Gastrocnemius medialis (tissue), 4 donors: Measurements from ENCODE around the gene WDR18. TPM values are rescaled to one million over a fixed set of nuclear protein-coding genes. Genes with fewer than 3 reads are reported as not detected.

Experiments
- ATAC-seq, 2 donors: fragments of 150-250 bp; one replicate each; pipeline ENCODE4 v1.9.1; 2016
- DNase-seq, 2 donors: peaks; one replicate each; pipeline ENCODE4 v3.0.0-alpha.2; 2019
- H3K27ac ChIP-seq, 4 donors: fragments of 200-600 bp; sonication (generic); 1 replicate in 1 of 4; 2 replicates in 3 of 4; pipeline ENCODE4 v1.5.1; 2016 to 2018; ENCODE audit warnings: mild to moderate bottlenecking in 2 of 4, moderate library complexity in 1 of 4
- H3K27me3 ChIP-seq, 3 donors: fragments of 200-600 bp; sonication (generic) in 2 of 3; 1 replicate in 1 of 3; 2 replicates in 2 of 3; pipeline versions ENCODE4 v1.5.1 to v1.6.0; 2016 to 2019; ENCODE audit warnings: mild to moderate bottlenecking in 1 of 3, moderate library complexity in 1 of 3
- H3K36me3 ChIP-seq, 2 donors: fragments of 200-600 bp; sonication (generic) in 1 of 2; one replicate each; pipeline ENCODE4 v1.5.1; 2017 to 2018
- H3K4me1 ChIP-seq, 2 donors: fragments of 200-600 bp; sonication (generic) in 1 of 2; one replicate each; pipeline ENCODE4 v1.5.1; 2016 to 2017; ENCODE audit warnings: mild to moderate bottlenecking in 2 of 2
- H3K4me3 ChIP-seq, 4 donors: fragments of 200-600 bp; sonication (generic) in 3 of 4; 1 replicate in 1 of 4; 2 replicates in 3 of 4; pipeline ENCODE4 v1.5.1; 2016 to 2019; ENCODE audit warnings: mild to moderate bottlenecking in 2 of 4
- H3K9me3 ChIP-seq, 3 donors: fragments of 200-600 bp; sonication (generic) in 2 of 3; 1 replicate in 1 of 3; 2 replicates in 2 of 3; pipeline ENCODE4 v1.5.1; 2016 to 2019
- POLR2A ChIP-seq, 2 donors: fragments of 450-650 bp; IDR thresholded peaks; one replicate each; pipeline ENCODE4 v1.6.1; 2017; ENCODE audit warnings: antibody characterized with exemption in 2 of 2, mild to moderate bottlenecking in 2 of 2, moderate library complexity in 2 of 2
- in situ Hi-C, 4 donors: fragments of 200-750 bp; cut with MboI; loops; one replicate each; pipeline versions ENCODE4 v1.15.0 to v1.8.0; 2017; ENCODE audit warnings: low sequenced_read_pairs in 4 of 4
- intact Hi-C: fragments of 100-400 bp; cut with DNase I; formaldehyde crosslinking; loops from one replicate; pipeline ENCODE4 v1.15.1; 2023; ENCODE audit warnings: low total_unique reads
- total RNA-seq, 4 donors: library from RNA; depleted of rRNA; stranded (reverse); fragments of >200 nt; gene quantifications; one replicate each; pipeline versions ENCODE4 v1.1.0 to v1.2.3, GENCODE V29; 2016
- TF ChIP-seq, protein P1 (sequence below), 5 experiments: fragments of 450-650 bp in 3 of 5; fragments of 200-600 bp in 2 of 5; sonication (generic) in 2 of 5; IDR thresholded peaks in 4 of 5; conservative IDR thresholded peaks in 1 of 5; 1 replicate in 4 of 5; 2 replicates in 1 of 5; pipeline ENCODE4 v1.5.1; 2016 to 2019; ENCODE audit warnings: antibody characterized with exemption in 5 of 5, mild to moderate bottlenecking in 3 of 5, moderate library complexity in 3 of 5

Gene WDR18
- total RNA-seq, 4 donors from 2014 or later: 4.4 to 59.0 (median 28.6) TPM

DNA sequence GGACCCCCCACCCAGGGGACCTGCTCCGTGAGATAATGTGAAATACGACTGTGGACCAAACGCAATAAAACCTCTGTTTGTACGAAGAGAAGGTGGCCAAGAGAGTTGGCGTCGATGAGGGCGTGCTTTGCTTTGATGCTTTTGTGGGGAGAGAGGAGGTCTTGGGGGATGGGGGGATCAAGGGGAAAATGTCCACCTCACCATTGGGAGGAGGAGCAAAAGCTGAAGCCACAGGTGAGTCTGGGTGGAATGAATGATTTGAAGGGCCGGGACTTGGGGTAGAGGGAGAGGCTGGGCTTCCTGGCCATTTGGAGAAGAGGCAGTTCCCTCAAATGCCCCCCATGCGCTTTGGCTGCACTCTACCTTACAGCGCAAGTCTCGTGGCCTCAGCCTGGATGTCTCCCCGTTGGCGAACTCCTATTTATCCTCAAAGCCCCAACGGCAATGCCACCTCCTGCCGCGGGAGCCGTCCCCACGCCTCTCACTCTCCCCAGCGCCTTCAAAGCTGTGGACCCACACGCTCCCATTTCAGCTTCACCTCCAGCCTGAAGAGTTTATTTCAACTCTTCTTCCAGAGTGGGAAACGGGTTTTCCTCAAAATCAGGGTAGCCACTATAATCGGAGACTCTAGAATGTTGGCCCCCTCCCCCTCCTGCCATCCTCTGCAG, 55.0 kb downstream of the WDR18 start:
- Histone ChIP-seq H3K36me3 (no peaks in the 10 kb centered on the region), H3K27ac (peak overlapping the region; percentile 50 to 87 (median 80)), H3K4me3 (peak overlapping the region in 3 of 4 donors; percentile 53 to 68 (median 54)), H3K9me3 (no peaks in the 10 kb centered on the region), H3K27me3 (no peaks in the 10 kb centered on the region), H3K4me1 (peaks cover 25 to 29% of the 10 kb centered on the region in 2 donors)
- intact Hi-C loops: no loop called here
- DNase-seq: no peak
- TF ChIP-seq POLR2A (IDR thresholded peaks at IDR 0.05): no peak
- TF ChIP-seq, protein P1, sequence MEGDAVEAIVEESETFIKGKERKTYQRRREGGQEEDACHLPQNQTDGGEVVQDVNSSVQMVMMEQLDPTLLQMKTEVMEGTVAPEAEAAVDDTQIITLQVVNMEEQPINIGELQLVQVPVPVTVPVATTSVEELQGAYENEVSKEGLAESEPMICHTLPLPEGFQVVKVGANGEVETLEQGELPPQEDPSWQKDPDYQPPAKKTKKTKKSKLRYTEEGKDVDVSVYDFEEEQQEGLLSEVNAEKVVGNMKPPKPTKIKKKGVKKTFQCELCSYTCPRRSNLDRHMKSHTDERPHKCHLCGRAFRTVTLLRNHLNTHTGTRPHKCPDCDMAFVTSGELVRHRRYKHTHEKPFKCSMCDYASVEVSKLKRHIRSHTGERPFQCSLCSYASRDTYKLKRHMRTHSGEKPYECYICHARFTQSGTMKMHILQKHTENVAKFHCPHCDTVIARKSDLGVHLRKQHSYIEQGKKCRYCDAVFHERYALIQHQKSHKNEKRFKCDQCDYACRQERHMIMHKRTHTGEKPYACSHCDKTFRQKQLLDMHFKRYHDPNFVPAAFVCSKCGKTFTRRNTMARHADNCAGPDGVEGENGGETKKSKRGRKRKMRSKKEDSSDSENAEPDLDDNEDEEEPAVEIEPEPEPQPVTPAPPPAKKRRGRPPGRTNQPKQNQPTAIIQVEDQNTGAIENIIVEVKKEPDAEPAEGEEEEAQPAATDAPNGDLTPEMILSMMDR (IDR thresholded peaks at IDR 0.05 in 4 of 5, conservative IDR thresholded peaks at IDR 0.05 in 1 of 5): no peak
- in situ Hi-C loops: no loop called here
- no peak for ATAC-seq

DNA sequence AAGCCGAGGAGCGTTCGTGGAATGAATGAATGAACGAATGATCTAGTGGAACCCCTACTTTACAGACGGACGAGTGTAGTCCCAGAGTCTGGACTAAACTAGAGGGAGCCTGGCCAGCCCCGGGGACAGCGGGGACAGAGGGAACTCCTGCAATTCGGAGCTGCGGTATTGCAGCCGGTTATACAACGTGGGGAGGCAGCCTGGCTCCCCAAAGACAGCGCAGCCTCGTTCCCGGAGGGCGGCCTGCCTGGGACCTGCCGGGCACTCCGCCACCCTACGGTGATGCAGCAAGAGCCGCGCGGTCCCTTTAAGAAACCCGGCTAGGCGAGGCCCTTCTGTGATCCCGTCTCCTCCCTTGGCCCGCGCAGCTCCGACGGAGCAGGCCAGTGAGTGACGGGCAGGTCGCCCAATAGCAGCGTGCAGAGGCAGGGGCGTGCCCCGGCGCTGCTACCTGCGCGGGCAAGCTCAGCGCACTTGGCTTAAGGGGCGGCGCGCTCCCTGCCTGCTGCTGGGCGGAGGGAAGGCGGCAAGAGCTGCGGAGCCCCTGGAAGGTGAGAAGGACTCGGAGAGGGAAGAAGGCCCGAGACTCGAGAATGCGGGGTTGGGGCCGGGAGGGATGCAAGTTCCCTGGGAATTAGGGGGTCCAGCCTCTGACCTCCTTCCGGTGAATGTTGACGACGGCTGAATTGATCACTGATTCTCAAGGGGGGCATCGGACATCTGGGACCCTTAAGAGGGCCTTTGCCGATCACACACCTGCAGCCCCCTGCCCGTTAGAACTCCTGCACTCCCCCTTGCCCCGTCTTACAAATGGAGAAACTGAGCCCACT, 55.7 kb downstream of the WDR18 start, which contains the start of gene ABCA7:
ABCA7 (plus strand) TSS at position 462 of the 830 bp plus-strand sequence. CDS start 1,255 bp downstream, outside the sequence.
- DNase-seq: peak; percentile 98 to 99
- Histone ChIP-seq H3K27me3 (no peaks in the 10 kb centered on the region), H3K9me3 (no peaks in the 10 kb centered on the region), H3K36me3 (no peaks in the 10 kb centered on the region), H3K4me1 (peaks cover 25 to 29% of the 10 kb centered on the region in 2 donors), H3K4me3 (peak within 1 kb of the TSS; percentile 53 to 68 (median 58)), H3K27ac (peak within 1 kb of the TSS; percentile 79 to 87 (median 82))
- peak; percentile 94 to 96 for TF ChIP-seq POLR2A (IDR thresholded peaks at IDR 0.05)
- TF ChIP-seq, protein P1 (IDR thresholded peaks at IDR 0.05 in 4 of 5, conservative IDR thresholded peaks at IDR 0.05 in 1 of 5): no peak
- in situ Hi-C loops: no loop called here
- intact Hi-C loops: loop anchor here (2.0 kb wide), 1 partner anchor 63 kb away; the partner anchor contains the start of gene GPX4
- ATAC-seq: peak; percentile 78 to 79

DNA sequence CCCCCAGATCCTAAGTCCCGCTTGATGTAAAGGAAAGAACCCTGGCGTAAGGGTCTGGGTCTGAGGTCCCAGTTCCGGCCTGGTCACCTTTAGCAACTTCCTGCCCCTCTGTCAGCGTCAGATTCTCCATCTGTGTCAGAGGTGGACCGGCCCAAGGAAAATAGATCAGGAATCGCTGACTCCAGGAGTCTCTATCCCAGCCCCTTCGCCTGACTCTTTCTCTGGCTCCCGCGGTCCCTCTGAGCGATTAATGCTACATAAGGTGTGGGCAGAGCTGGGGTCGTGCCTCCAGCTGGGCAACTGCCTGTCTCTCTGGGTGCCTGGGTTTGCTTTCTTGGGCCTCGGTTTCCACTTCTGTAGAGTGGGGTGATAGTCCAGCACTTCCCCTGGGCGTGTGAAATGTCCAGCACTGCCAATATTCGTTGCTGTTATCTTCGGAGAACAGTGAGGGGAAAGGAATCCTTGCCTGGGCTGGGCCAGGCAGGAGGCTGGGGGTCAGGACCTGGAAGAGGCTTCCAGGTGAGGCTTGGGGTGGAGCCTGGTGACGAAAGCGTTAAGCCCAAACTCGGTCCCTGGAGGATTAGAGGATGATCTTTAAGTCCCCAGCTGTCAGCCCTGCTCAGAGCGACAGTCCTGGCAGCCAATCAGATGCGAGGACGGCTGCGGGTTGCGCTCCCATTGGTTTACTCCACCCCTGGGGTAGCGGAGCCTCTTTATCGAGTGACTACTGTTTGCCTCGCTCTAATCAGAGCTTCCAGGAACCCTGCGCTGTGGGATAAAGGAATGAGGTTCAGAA, 56.5 kb downstream of the WDR18 start:
- Histone ChIP-seq H3K4me1 (peaks cover 25 to 29% of the 10 kb centered on the region in 2 donors), H3K36me3 (no peaks in the 10 kb centered on the region), H3K9me3 (no peaks in the 10 kb centered on the region), H3K27me3 (no peaks in the 10 kb centered on the region), H3K4me3 (peak overlapping the region; percentile 47 to 68 (median 58)), H3K27ac (peak overlapping the region; percentile 79 to 87 (median 82))
- ATAC-seq (peak; percentile 81 to 82), DNase-seq (peak; percentile 89 to 92)
- intact Hi-C loops (loop anchor here (1.0 to 2.0 kb wide), 2 partner anchors 19 to 62 kb away; partner anchors contain the start of genes GPX4, RNU6-2 and TMEM259), in situ Hi-C loops (no loop called here)
- peak; percentile 38 to 58 for TF ChIP-seq POLR2A (IDR thresholded peaks at IDR 0.05)
- TF ChIP-seq, protein P1 (IDR thresholded peaks at IDR 0.05 in 4 of 5, conservative IDR thresholded peaks at IDR 0.05 in 1 of 5): no peak

DNA sequence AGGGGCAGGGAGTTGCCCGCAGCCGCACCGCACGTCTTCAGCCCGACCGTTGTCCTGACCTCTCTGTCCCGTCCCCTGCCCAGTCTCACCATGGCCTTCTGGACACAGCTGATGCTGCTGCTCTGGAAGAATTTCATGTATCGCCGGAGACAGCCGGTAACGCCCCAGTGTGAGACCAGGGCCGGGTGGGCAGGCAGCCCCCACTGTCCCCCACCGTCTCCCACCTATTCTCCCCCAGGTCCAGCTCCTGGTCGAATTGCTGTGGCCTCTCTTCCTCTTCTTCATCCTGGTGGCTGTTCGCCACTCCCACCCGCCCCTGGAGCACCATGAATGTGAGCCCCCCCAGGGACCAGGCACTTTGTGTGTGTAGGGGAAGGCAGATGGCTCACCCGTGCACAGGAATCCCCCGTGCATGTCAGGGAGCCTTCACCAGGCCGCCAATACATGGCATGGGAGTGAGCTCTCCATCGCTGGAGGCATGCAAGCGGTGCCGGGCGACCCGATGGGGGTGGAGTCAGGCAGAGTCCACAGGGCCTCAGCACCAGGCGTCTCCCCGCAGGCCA, 57.2 kb downstream of the WDR18 start:
- intact Hi-C loops: loop anchor here (1.0 to 2.0 kb wide), 2 partner anchors 20 to 61 kb away; partner anchors contain the start of genes GPX4, RNU6-2 and TMEM259
- Histone ChIP-seq H3K27me3 (no peaks in the 10 kb centered on the region), H3K4me3 (peak overlapping the region; percentile 47 to 68 (median 58)), H3K27ac (peak overlapping the region; percentile 79 to 87 (median 82)), H3K36me3 (peaks cover 0 to 4% of the 10 kb centered on the region in 2 donors), H3K4me1 (peaks cover 25 to 29% of the 10 kb centered on the region in 2 donors), H3K9me3 (no peaks in the 10 kb centered on the region)
- DNase-seq (no peak), ATAC-seq (peak; percentile 22 to 30)
- TF ChIP-seq, protein P1 (IDR thresholded peaks at IDR 0.05 in 4 of 5, conservative IDR thresholded peaks at IDR 0.05 in 1 of 5): no peak
- TF ChIP-seq POLR2A (IDR thresholded peaks at IDR 0.05): no peak
- in situ Hi-C loops: no loop called here
